Right lobe of liver (tissue), 6 donors: ENCODE results near the gene OR2H2. TPM values are rescaled to one million over a fixed set of nuclear protein-coding genes. Genes with fewer than 3 reads are reported as not detected.

Source experiments
- ATAC-seq, 4 donors: fragments of 200-7000 bp; cut with Tn5 transposase; one replicate each; pipeline ENCODE4 v1.9.1; 2020; ENCODE audit warnings: mild to moderate bottlenecking in 4 of 4, moderate library complexity in 4 of 4
- DNase-seq, 3 donors: peaks; one replicate each; pipeline ENCODE4 v3.0.0-alpha.2; 2020
- H3K27ac ChIP-seq, 3 donors: fragments of 200-600 bp; one replicate each; pipeline ENCODE4 v1.8.0; 2022
- H3K27me3 ChIP-seq, 2 donors: fragments of 200-600 bp; one replicate each; pipeline ENCODE4 v1.8.0; 2022
- H3K36me3 ChIP-seq, 4 donors: fragments of 200-600 bp; sonication (generic) in 1 of 4; one replicate each; pipeline versions ENCODE4 v1.5.1 to v1.8.0; 2017 to 2022; ENCODE audit warnings: control low read depth in 1 of 4
- H3K4me1 ChIP-seq, 4 donors: fragments of 200-600 bp; sonication (generic) in 1 of 4; one replicate each; pipeline versions ENCODE4 v1.5.1 to v1.8.0; 2017 to 2022; ENCODE audit warnings: control low read depth in 1 of 4
- H3K4me3 ChIP-seq, 3 donors: fragments of 200-600 bp; one replicate each; pipeline ENCODE4 v1.8.0; 2022
- H3K9me3 ChIP-seq, 4 donors: fragments of 200-600 bp; sonication (generic) in 1 of 4; one replicate each; pipeline versions ENCODE4 v1.5.1 to v1.8.0; 2017 to 2022; ENCODE audit warnings: control low read depth in 1 of 4
- POLR2A ChIP-seq: fragments of 450-650 bp; IDR thresholded peaks from one replicate; pipeline ENCODE4 v1.6.1; 2017; ENCODE audit warnings: antibody characterized with exemption, mild to moderate bottlenecking
- WGBS: methylation state at CpG from one replicate; pipeline ENCODE4 v1.1.6; 2018; ENCODE audit warnings: low coverage, low lambda C conversion rate; ENCODE audit not compliant: insufficient coverage; ENCODE audit errors: missing lambda C conversion rate; 5-methylcytosine and 5-hydroxymethylcytosine counted together
- intact Hi-C, 2 donors: fragments of 100-400 bp; cut with DNase I; formaldehyde crosslinking; loops; one replicate each; pipeline versions ENCODE4 v1.11.2 to v1.14.1; 2022
- total RNA-seq, 6 experiments: library from RNA; depleted of rRNA in 2 of 6; stranded (reverse); fragments of >200 nt in 2 of 6; fragmentation: NEBNext Ultra II Directional in 3 of 6; extraction: Animal tissue kit (Norgen Biotek cat#: 25700) in 3 of 6; gene quantifications; one replicate each; pipeline versions ENCODE4 v1.1.0 to v1.2.4, GENCODE V29; 2016 to 2023
- TF ChIP-seq, protein P1 (sequence below), 4 donors: fragments of 200-600 bp in 3 of 4; fragments of 450-650 bp in 1 of 4; IDR thresholded peaks; one replicate each; pipeline versions ENCODE4 v1.5.1 to v1.8.0; 2016 to 2022; ENCODE audit warnings: antibody characterized with exemption in 4 of 4, mild to moderate bottlenecking in 2 of 4
- donor health status: DM: no; HTN: yes; CAD: no.
- donor health status: DM: no; HTN: no; CAD: no.
- donor health status: DM: no; HTN: no; CAD: no.
- donor health status: DM: no; HTN: yes; CAD: no.
- donor health status: DM: no; HTN: yes; CAD: no.

Gene OR2H2
- total RNA-seq, 6 experiments from 2014 or later: not detected

DNA sequence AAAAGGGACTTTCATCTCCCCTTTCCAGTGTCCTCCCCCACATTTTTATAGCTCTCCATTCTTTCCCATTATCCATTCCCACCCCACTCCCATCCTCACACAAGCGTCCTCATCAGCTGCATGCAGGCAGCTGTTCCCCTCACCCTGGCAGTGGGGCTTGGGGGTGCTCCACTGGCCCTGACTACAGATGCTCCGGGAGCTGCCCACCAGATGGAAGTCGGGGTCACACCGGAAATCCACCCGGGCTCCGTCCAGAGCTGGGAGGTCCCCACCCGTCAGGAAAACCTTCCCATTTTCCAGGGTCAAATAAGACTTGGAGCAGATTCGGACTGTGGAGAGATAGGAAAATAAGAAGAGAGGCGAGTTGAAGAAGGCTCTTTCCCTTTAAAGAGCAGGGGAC lies 45.4 kb downstream of the OR2H2 start:
- no peak for TF ChIP-seq POLR2A
- TF ChIP-seq, protein P1, sequence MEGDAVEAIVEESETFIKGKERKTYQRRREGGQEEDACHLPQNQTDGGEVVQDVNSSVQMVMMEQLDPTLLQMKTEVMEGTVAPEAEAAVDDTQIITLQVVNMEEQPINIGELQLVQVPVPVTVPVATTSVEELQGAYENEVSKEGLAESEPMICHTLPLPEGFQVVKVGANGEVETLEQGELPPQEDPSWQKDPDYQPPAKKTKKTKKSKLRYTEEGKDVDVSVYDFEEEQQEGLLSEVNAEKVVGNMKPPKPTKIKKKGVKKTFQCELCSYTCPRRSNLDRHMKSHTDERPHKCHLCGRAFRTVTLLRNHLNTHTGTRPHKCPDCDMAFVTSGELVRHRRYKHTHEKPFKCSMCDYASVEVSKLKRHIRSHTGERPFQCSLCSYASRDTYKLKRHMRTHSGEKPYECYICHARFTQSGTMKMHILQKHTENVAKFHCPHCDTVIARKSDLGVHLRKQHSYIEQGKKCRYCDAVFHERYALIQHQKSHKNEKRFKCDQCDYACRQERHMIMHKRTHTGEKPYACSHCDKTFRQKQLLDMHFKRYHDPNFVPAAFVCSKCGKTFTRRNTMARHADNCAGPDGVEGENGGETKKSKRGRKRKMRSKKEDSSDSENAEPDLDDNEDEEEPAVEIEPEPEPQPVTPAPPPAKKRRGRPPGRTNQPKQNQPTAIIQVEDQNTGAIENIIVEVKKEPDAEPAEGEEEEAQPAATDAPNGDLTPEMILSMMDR (IDR thresholded peaks at IDR 0.05): no peak
- ATAC-seq: no peak
- peaks cover 0 to 18% of the 10 kb centered on the region in 2 donors for H3K27me3 ChIP-seq
- no peaks in the 10 kb centered on the region for H3K9me3 ChIP-seq
- 30% methylated on average over 9 of the region's 9 CpGs for WGBS
- H3K27ac ChIP-seq: no peak overlapping the region
- no peak for DNase-seq
- no peaks in the 10 kb centered on the region for H3K36me3 ChIP-seq
- H3K4me3 ChIP-seq: no peak overlapping the region
- intact Hi-C loops: no loop called here
- H3K4me1 ChIP-seq: no peaks in the 10 kb centered on the region

DNA sequence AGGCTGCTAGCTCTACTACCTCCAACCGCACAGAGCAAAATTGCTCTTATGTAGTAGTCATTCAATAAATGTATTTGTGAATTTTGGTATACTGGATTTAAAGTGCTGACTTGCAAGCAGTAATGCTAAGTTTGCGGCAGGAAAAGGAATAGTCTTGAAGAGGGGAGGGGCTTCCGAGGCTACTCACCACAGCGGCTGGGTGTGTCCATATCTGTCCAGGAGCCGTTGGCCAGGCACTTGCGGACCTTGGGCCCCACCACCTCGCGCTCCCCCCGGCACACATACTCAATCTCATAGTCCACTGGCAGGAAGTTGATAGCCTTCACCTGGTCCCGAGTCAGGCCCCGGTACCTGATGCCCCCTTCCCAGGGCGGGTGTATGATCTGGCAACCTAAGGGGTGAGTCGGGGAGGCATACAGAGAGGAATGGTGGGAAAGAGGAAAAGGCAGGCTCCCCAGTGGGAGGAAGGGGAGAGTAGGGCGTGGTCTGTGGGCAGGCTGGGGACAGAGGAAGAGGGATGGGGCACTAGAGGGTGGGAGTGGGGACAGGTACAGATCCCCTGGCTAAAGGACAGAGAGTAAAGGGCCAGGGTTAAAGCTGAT lies 46.4 kb downstream of the OR2H2 start:
- intact Hi-C loops: no loop called here
- no peaks in the 10 kb centered on the region for H3K36me3 ChIP-seq
- WGBS: 28% methylated on average over 13 of the region's 14 CpGs
- DNase-seq: no peak
- no peak overlapping the region for H3K4me3 ChIP-seq
- peaks cover 0 to 18% of the 10 kb centered on the region in 2 donors for H3K27me3 ChIP-seq
- H3K4me1 ChIP-seq: no peaks in the 10 kb centered on the region
- ATAC-seq: no peak
- TF ChIP-seq, protein P1 (IDR thresholded peaks at IDR 0.05): no peak
- TF ChIP-seq POLR2A: no peak
- H3K9me3 ChIP-seq: no peaks in the 10 kb centered on the region
- no peak overlapping the region for H3K27ac ChIP-seq

GRCh38 chr6:29631860-29632731 lies 47.2 kb downstream of the OR2H2 start:
- ATAC-seq (peak; percentile 20 to 50 (median 24)), DNase-seq (peak in 2 of 3 donors; percentile 59 to 64)
- no peak overlapping the region for H3K27ac ChIP-seq
- H3K36me3 ChIP-seq: no peaks in the 10 kb centered on the region
- H3K27me3 ChIP-seq: peaks cover 0 to 18% of the 10 kb centered on the region in 2 donors
- H3K9me3 ChIP-seq: no peaks in the 10 kb centered on the region
- peak overlapping the region; percentile 36 to 49 (median 36) for H3K4me3 ChIP-seq
- intact Hi-C loops: no loop called here
- H3K4me1 ChIP-seq: no peaks in the 10 kb centered on the region
- TF ChIP-seq, protein P1 (IDR thresholded peaks at IDR 0.05): no peak
- TF ChIP-seq POLR2A: no peak
- WGBS: 7% methylated on average over 24 of the region's 53 CpGs

- peaks cover 0 to 18% of the 10 kb centered on the region in 2 donors for H3K27me3 ChIP-seq
- H3K9me3 ChIP-seq: no peaks in the 10 kb centered on the region
- peak within 1 kb of the TSS in 1 of 3 donors; percentile 34 for H3K27ac ChIP-seq
- TF ChIP-seq, protein P1 (IDR thresholded peaks at IDR 0.05): no peak
- TF ChIP-seq POLR2A: peak; percentile 16
- DNase-seq (peak; percentile 70 to 81 (median 76)), ATAC-seq (peak; percentile 85 to 91 (median 86))
- no peaks in the 10 kb centered on the region for H3K36me3 ChIP-seq
- peak within 1 kb of the TSS; percentile 36 to 49 (median 36) for H3K4me3 ChIP-seq
- intact Hi-C loops: no loop called here
- 3% methylated on average over 39 of the region's 57 CpGs for WGBS
- H3K4me1 ChIP-seq: no peaks in the 10 kb centered on the region
Observed at GRCh38 chr6:29632789-29633533, 48.0 kb downstream of the OR2H2 start, which contains the start of gene GABBR1. Gene GABBR1, minus strand, starts transcription at chr6:29633183. Its CDS starts 798 bp downstream, at chr6:29632385.
